ENCODE data around the gene CYP2J2. TPM values are rescaled to one million over a fixed set of nuclear protein-coding genes. Genes with fewer than 3 reads are reported as not detected.
"Not testable (repeated sequence)": the region's sequence is repeated elsewhere in the genome, so short reads cannot be mapped to it uniquely, and the experiment has no call there.

Gene CYP2J2
- total RNA-seq, 1 experiment from 2014 or later, result not detected

GRCh38 chr1:59877108-59877682 is 49.4 kb downstream of the CYP2J2 start:
- no peaks in the 10 kb centered on the region for H3K9me3 ChIP-seq (replicated peaks)
- no peaks in the 10 kb centered on the region for H3K36me3 ChIP-seq
- H3K4me1 ChIP-seq (replicated peaks), result no peaks in the 10 kb centered on the region
- no peak overlapping the region for H3K27ac ChIP-seq
- H3K4me3 ChIP-seq, result no peak overlapping the region
- DNase-seq (ENCODE audit: low read depth in 1 of 2, low spot score in 2 of 2), result no peak
- H3K27me3 ChIP-seq (replicated peaks), result 0 out of 2 replicates have a peak, but pooled peaks cover 3% of the 10 kb centered on the region

- Histone ChIP-seq H3K9me3 (replicated peaks) (no peaks in the 10 kb centered on the region), H3K27ac (no peak overlapping the region)
These were observed 54.8 kb downstream of the CYP2J2 start for GRCh38 chr1:59871746-59872145.

GRCh38 chr1:59866462-59866861 is 60.1 kb downstream of the CYP2J2 start:
- Histone ChIP-seq H3K4me1 (replicated peaks) (no peaks in the 10 kb centered on the region), H3K36me3 (no peaks in the 10 kb centered on the region), H3K9me3 (replicated peaks) (no peaks in the 10 kb centered on the region), H3K27ac (no peak overlapping the region), H3K27me3 (replicated peaks) (peaks cover 9% of the 10 kb centered on the region), H3K4me3 (no peak overlapping the region)
- no peak for DNase-seq (ENCODE audit: low read depth in 1 of 2, low spot score in 2 of 2)

More at GRCh38 chr1:59871746-59872145, 54.8 kb downstream of the CYP2J2 start:
- no peak for DNase-seq (ENCODE audit: low read depth in 1 of 2, low spot score in 2 of 2)
- no peaks in the 10 kb centered on the region for H3K36me3 ChIP-seq
- H3K4me1 ChIP-seq (replicated peaks), result no peaks in the 10 kb centered on the region
- no peak overlapping the region for H3K4me3 ChIP-seq
- H3K27me3 ChIP-seq (replicated peaks), result no peaks in the 10 kb centered on the region

GRCh38 chr1:59857679-59858354 is 68.8 kb downstream of the CYP2J2 start:
- no peaks in the 10 kb centered on the region for H3K4me1 ChIP-seq (replicated peaks)
- H3K9me3 ChIP-seq (replicated peaks), result no peaks in the 10 kb centered on the region
- no peak overlapping the region for H3K27ac ChIP-seq
- no peak for DNase-seq (ENCODE audit: low read depth in 1 of 2, low spot score in 2 of 2)
- no peak overlapping the region for H3K4me3 ChIP-seq
- H3K36me3 ChIP-seq, result no peaks in the 10 kb centered on the region
- H3K27me3 ChIP-seq (replicated peaks), result peaks cover 5% of the 10 kb centered on the region

GRCh38 chr1:59856725-59857338 is 69.7 kb downstream of the CYP2J2 start:
- Histone ChIP-seq H3K4me3 (no peak overlapping the region), H3K27ac (no peak overlapping the region), H3K9me3 (replicated peaks) (no peaks in the 10 kb centered on the region), H3K4me1 (replicated peaks) (no peaks in the 10 kb centered on the region), H3K27me3 (replicated peaks) (no peaks in the 10 kb centered on the region), H3K36me3 (no peaks in the 10 kb centered on the region)
- DNase-seq (ENCODE audit: low read depth in 1 of 2, low spot score in 2 of 2), result no peak

GRCh38 chr1:59855297-59855696 is 71.3 kb downstream of the CYP2J2 start:
- H3K4me3 ChIP-seq; H3K4me1 ChIP-seq (replicated peaks); H3K9me3 ChIP-seq (replicated peaks); H3K36me3 ChIP-seq; H3K27me3 ChIP-seq (replicated peaks); H3K27ac ChIP-seq; DNase-seq (ENCODE audit: low read depth in 1 of 2, low spot score in 2 of 2): not testable (repeated sequence)

GRCh38 chr1:59852117-59852516 is 74.5 kb downstream of the CYP2J2 start:
- Histone ChIP-seq H3K36me3 (no peaks in the 10 kb centered on the region), H3K27me3 (replicated peaks) (no peaks in the 10 kb centered on the region), H3K9me3 (replicated peaks) (no peaks in the 10 kb centered on the region), H3K27ac (no peak overlapping the region), H3K4me3 (no peak overlapping the region), H3K4me1 (replicated peaks) (no peaks in the 10 kb centered on the region)
- no peak for DNase-seq (ENCODE audit: low read depth in 1 of 2, low spot score in 2 of 2)

- H3K36me3 ChIP-seq, result no peaks in the 10 kb centered on the region
- no peak overlapping the region for H3K4me3 ChIP-seq
- no peaks in the 10 kb centered on the region for H3K27me3 ChIP-seq (replicated peaks)
- H3K9me3 ChIP-seq (replicated peaks), result no peaks in the 10 kb centered on the region
- no peak overlapping the region for H3K27ac ChIP-seq
- no peak for DNase-seq (ENCODE audit: low read depth in 1 of 2, low spot score in 2 of 2)
- no peaks in the 10 kb centered on the region for H3K4me1 ChIP-seq (replicated peaks)
These were observed 79.7 kb downstream of the CYP2J2 start for GRCh38 chr1:59846895-59847282.

GRCh38 chr1:59846209-59846894 is 80.2 kb downstream of the CYP2J2 start:
- no peak overlapping the region for H3K27ac ChIP-seq
- no peaks in the 10 kb centered on the region for H3K4me1 ChIP-seq (replicated peaks)
- DNase-seq (ENCODE audit: low read depth in 1 of 2, low spot score in 2 of 2), result no peak
- no peaks in the 10 kb centered on the region for H3K9me3 ChIP-seq (replicated peaks)
- no peaks in the 10 kb centered on the region for H3K27me3 ChIP-seq (replicated peaks)
- H3K4me3 ChIP-seq, result no peak overlapping the region
- H3K36me3 ChIP-seq, result no peaks in the 10 kb centered on the region

- no peaks in the 10 kb centered on the region for H3K9me3 ChIP-seq (replicated peaks)
- no peaks in the 10 kb centered on the region for H3K4me1 ChIP-seq (replicated peaks)
- no peaks in the 10 kb centered on the region for H3K36me3 ChIP-seq
- no peak overlapping the region for H3K4me3 ChIP-seq
- DNase-seq (ENCODE audit: low read depth in 1 of 2, low spot score in 2 of 2), result no peak
- no peak overlapping the region for H3K27ac ChIP-seq
- no peaks in the 10 kb centered on the region for H3K27me3 ChIP-seq (replicated peaks)
These were observed 81.5 kb downstream of the CYP2J2 start for GRCh38 chr1:59845091-59845490.

Other genes starting within 250 kb of the CYP2J2 start
- not detected in 2 replicates for gene HOOK1, start 111.8 kb downstream of the CYP2J2 start, total RNA-seq (2014; rRNA removed; shearing (Covaris generic))
- not detected in 2 replicates for gene C1orf87, start 147.0 kb upstream of the CYP2J2 start, total RNA-seq (2014; rRNA removed; shearing (Covaris generic))